Neural cell (in vitro differentiated cells): Measurements from ENCODE around the gene BCL3.

Source experiments
- CTCF ChIP-seq: fragments of 450-650 bp; IDR thresholded peaks from 2 replicates; pipeline ENCODE4 v1.5.1; 2014; ENCODE audit warnings: antibody characterized with exemption, mild to moderate bottlenecking, moderate library complexity; ENCODE audit not compliant: poor library complexity, severe bottlenecking
- EZH2 ChIP-seq: fragments of 200-600, 300-800 bp; shearing (Covaris generic), sonication (generic); IDR thresholded peaks from 2 replicates; pipeline ENCODE4 v1.6.1; 2014; ENCODE audit warnings: antibody characterized with exemption, low read length, borderline replicate concordance, mild to moderate bottlenecking; ENCODE audit not compliant: insufficient read depth, poor library complexity, severe bottlenecking

- TF ChIP-seq EZH2 (no peak), CTCF (no peak)
These were observed 35.5 kb upstream of the BCL3 start for GRCh38 chr19:44712864-44713515.
